WTC11 (cell line): Measurements from ENCODE around the gene CSNK1G3. TPM values are rescaled to one million over a fixed set of nuclear protein-coding genes. Genes with fewer than 3 reads are reported as not detected.
A peak's percentile ranks its signal among the peaks of the same experiment; 100 is the strongest.

ENCODE experiments used
- ATAC-seq: fragments of 200-7000 bp; cut with Tn5 transposase; 2 replicates; pipeline ENCODE4 v1.10.0; 2021; ENCODE audit warnings: mild to moderate bottlenecking, moderate library complexity
- CTCF ChIA-PET: fragments of 300-600 bp; sonication (Branson Sonifier 250); formaldehyde crosslinking; loops from one replicate; lab custom pipeline; 2021; ENCODE audit warnings: antibody characterized with exemption; lab: Charles Lee
- POLR2A ChIA-PET: fragments of 350-600 bp; sonication (Branson Sonifier 250); formaldehyde crosslinking; loops from one replicate; lab custom pipeline; 2021; ENCODE audit warnings: antibody characterized with exemption; lab: Charles Lee
- DNase-seq: peaks from one replicate; pipeline ENCODE4 v3.0.0; 2021; ENCODE audit warnings: low spot score
- H3K27ac Mint-ChIP-seq: 2 replicates; pipeline ENCODE4 v1.8.0; 2021; ENCODE audit warnings: mixed read lengths
- H3K27me3 Mint-ChIP-seq: 2 replicates; pipeline ENCODE4 v1.8.0; 2021; ENCODE audit warnings: low read depth, mild to moderate bottlenecking, moderate library complexity, mixed read lengths
- H3K36me3 Mint-ChIP-seq: 2 replicates; pipeline ENCODE4 v1.8.0; 2021; ENCODE audit warnings: mixed read lengths
- H3K4me1 Mint-ChIP-seq: 2 replicates; pipeline ENCODE4 v1.8.0; 2022; ENCODE audit warnings: mixed read lengths
- H3K4me3 Mint-ChIP-seq: 2 replicates; pipeline ENCODE4 v1.8.0; 2021; ENCODE audit warnings: mild to moderate bottlenecking, moderate library complexity, mixed read lengths
- H3K9me3 Mint-ChIP-seq: 2 replicates; pipeline ENCODE4 v1.8.0; 2021; ENCODE audit warnings: mixed read lengths
- ATF1 ChIP-seq: sonication (generic); formaldehyde crosslinking; IDR thresholded peaks from 2 replicates; pipeline ENCODE4 v1.8.1; 2023; ENCODE audit warnings: mild to moderate bottlenecking, moderate library complexity, missing genetic modification reagents
- ETV6 ChIP-seq: sonication (generic); formaldehyde crosslinking; IDR thresholded peaks from 2 replicates; pipeline ENCODE4 v1.8.1; 2022; ENCODE audit warnings: mild to moderate bottlenecking, missing genetic modification reagents
- FOXJ3 ChIP-seq: sonication (generic); formaldehyde crosslinking; IDR thresholded peaks from 2 replicates; pipeline ENCODE4 v1.9.0; 2021; ENCODE audit warnings: missing genetic modification reagents, mild to moderate bottlenecking, borderline replicate concordance
- GTF2I ChIP-seq: fragments of 250-450 bp; sonication (Bioruptor Pico); conservative IDR thresholded peaks from 2 replicates; pipeline ENCODE4 v1.4.0; 2021; ENCODE audit warnings: mild to moderate bottlenecking
- HMGA2 ChIP-seq: fragments of 250-450 bp; sonication (Bioruptor Pico); IDR thresholded peaks from 2 replicates; pipeline ENCODE4 v1.4.0; 2021; ENCODE audit warnings: mild to moderate bottlenecking, moderate library complexity
- JAZF1 ChIP-seq: fragments of 250-450 bp; sonication (Bioruptor Pico); IDR thresholded peaks from 2 replicates; pipeline ENCODE4 v1.9.0; 2021; ENCODE audit warnings: moderate library complexity, mild to moderate bottlenecking, inconsistent platforms
- NR1H2 ChIP-seq: sonication (generic); formaldehyde crosslinking; IDR thresholded peaks from 2 replicates; pipeline ENCODE4 v1.9.0; 2021; ENCODE audit warnings: mild to moderate bottlenecking, moderate library complexity, missing genetic modification reagents
- NR2C2 ChIP-seq: sonication (generic); formaldehyde crosslinking; IDR thresholded peaks from 2 replicates; pipeline ENCODE4 v1.8.0; 2022; ENCODE audit warnings: mild to moderate bottlenecking, missing genetic modification reagents
- PRRX2 ChIP-seq: fragments of 250-450 bp; sonication (Bioruptor Pico); IDR thresholded peaks from 2 replicates; pipeline ENCODE4 v1.8.0; 2021; ENCODE audit warnings: mild to moderate bottlenecking
- RORB ChIP-seq: fragments of 250-450 bp; sonication (Bioruptor Pico); IDR thresholded peaks from 2 replicates; pipeline ENCODE4 v1.9.0; 2021; ENCODE audit warnings: mild to moderate bottlenecking
- SOX15 ChIP-seq: fragments of 250-450 bp; sonication (Bioruptor Pico); IDR thresholded peaks from 2 replicates; pipeline ENCODE4 v1.9.0; 2021; ENCODE audit warnings: mild to moderate bottlenecking
- ZNF121 ChIP-seq: sonication (generic); formaldehyde crosslinking; IDR thresholded peaks from 2 replicates; pipeline ENCODE4 v1.8.0; 2023; ENCODE audit warnings: missing genetic modification reagents
- ZNF138 ChIP-seq: sonication (generic); formaldehyde crosslinking; conservative IDR thresholded peaks from 2 replicates; pipeline ENCODE4 v1.8.1; 2022; ENCODE audit warnings: mild to moderate bottlenecking, moderate library complexity, missing genetic modification reagents
- ZNF219 ChIP-seq: sonication (generic); formaldehyde crosslinking; IDR thresholded peaks from 2 replicates; pipeline ENCODE4 v1.8.0; 2023; ENCODE audit warnings: missing genetic modification reagents, mild to moderate bottlenecking, borderline replicate concordance
- ZNF317 ChIP-seq: sonication (generic); formaldehyde crosslinking; IDR thresholded peaks from 2 replicates; pipeline ENCODE4 v1.8.1; 2023; ENCODE audit warnings: low read depth, mild to moderate bottlenecking, moderate library complexity, missing genetic modification reagents, borderline replicate concordance
- ZNF396 ChIP-seq: fragments of 250-450 bp; sonication (Bioruptor Pico); IDR thresholded peaks from 2 replicates; pipeline ENCODE4 v1.8.0; 2021; ENCODE audit warnings: mild to moderate bottlenecking, moderate library complexity, borderline replicate concordance
- total RNA-seq: library from RNA; stranded (reverse); gene quantifications from 3 replicates; pipeline ENCODE4 v1.2.3, GENCODE V29; 2021
- TF ChIP-seq, protein P1 (sequence below): sonication (generic); formaldehyde crosslinking; IDR thresholded peaks from 2 replicates; pipeline ENCODE4 v1.8.0; 2022; ENCODE audit warnings: mild to moderate bottlenecking, missing genetic modification reagents
- TF ChIP-seq, protein P2 (sequence below): fragments of 250-450 bp; sonication (Bioruptor Pico); IDR thresholded peaks from 2 replicates; pipeline ENCODE4 v1.9.0; 2021; ENCODE audit warnings: mild to moderate bottlenecking
- TF ChIP-seq, protein P3 (sequence below): sonication (generic); formaldehyde crosslinking; IDR thresholded peaks from 2 replicates; pipeline ENCODE4 v1.8.1; 2022; ENCODE audit warnings: mild to moderate bottlenecking, moderate library complexity, missing genetic modification reagents
- TF ChIP-seq, protein P4 (sequence below): sonication (generic); formaldehyde crosslinking; IDR thresholded peaks from 2 replicates; pipeline ENCODE4 v1.8.1; 2023; ENCODE audit warnings: mild to moderate bottlenecking, missing genetic modification reagents
- TF ChIP-seq, protein P5 (sequence below): sonication (generic); formaldehyde crosslinking; IDR thresholded peaks from 2 replicates; pipeline ENCODE4 v1.8.0; 2022; ENCODE audit warnings: mild to moderate bottlenecking, missing genetic modification reagents

The CSNK1G3 gene
- total RNA-seq, 1 experiment from 2014 or later: 51.2 TPM

DNA sequence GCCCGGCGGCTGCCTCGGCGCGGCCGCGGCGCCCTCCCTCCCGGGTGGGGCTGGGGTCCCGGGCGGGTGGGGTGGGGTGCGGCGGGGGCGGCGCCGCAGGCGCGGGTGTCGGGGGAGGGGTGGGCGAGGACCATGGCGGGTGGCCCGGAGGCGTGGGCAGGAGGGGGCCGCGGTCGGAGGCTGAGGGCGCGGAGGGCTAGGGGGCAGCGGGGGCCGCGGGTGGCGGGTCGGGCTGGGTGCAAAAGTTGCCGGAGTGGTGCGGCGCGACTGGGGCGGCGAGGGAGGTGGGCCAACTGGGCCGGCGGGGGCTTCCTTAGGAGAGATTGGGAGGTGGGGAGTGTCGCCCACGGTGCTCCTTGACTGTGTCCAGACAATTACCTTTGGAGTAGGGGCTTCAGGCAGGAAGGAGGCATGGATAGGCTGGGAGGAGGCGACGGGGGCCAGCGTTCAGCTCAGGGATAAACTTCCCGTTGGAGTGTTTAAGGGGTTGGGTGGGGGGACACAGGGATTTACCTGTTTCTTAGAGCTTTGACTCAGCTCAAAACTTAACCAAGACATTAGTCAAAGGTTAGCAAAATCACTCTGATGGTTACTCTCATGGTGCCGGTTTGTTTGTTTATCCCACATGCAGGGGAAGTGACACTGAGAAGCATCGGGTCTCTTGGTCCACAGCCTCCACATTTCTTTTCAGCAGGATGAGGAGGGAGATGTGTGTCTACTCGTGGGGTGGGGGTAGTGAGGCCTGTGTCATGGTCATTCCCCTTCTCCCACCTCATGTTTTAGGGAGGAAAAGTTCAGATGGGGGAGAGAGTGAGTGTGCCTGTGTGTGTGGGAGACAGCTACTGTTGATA is 859 bp downstream of the CSNK1G3 start:
- H3K4me1 Mint-ChIP-seq: peaks cover 41% of the 10 kb centered on the region
- no peak for TF ChIP-seq RORB (CRISPR knock-in tag)
- no peak for TF ChIP-seq SOX15 (CRISPR knock-in tag)
- TF ChIP-seq, protein P1, sequence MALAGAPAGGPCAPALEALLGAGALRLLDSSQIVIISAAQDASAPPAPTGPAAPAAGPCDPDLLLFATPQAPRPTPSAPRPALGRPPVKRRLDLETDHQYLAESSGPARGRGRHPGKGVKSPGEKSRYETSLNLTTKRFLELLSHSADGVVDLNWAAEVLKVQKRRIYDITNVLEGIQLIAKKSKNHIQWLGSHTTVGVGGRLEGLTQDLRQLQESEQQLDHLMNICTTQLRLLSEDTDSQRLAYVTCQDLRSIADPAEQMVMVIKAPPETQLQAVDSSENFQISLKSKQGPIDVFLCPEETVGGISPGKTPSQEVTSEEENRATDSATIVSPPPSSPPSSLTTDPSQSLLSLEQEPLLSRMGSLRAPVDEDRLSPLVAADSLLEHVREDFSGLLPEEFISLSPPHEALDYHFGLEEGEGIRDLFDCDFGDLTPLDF: no peak
- TF ChIP-seq ZNF219 (CRISPR knock-in tag): no peak
- TF ChIP-seq, protein P2, sequence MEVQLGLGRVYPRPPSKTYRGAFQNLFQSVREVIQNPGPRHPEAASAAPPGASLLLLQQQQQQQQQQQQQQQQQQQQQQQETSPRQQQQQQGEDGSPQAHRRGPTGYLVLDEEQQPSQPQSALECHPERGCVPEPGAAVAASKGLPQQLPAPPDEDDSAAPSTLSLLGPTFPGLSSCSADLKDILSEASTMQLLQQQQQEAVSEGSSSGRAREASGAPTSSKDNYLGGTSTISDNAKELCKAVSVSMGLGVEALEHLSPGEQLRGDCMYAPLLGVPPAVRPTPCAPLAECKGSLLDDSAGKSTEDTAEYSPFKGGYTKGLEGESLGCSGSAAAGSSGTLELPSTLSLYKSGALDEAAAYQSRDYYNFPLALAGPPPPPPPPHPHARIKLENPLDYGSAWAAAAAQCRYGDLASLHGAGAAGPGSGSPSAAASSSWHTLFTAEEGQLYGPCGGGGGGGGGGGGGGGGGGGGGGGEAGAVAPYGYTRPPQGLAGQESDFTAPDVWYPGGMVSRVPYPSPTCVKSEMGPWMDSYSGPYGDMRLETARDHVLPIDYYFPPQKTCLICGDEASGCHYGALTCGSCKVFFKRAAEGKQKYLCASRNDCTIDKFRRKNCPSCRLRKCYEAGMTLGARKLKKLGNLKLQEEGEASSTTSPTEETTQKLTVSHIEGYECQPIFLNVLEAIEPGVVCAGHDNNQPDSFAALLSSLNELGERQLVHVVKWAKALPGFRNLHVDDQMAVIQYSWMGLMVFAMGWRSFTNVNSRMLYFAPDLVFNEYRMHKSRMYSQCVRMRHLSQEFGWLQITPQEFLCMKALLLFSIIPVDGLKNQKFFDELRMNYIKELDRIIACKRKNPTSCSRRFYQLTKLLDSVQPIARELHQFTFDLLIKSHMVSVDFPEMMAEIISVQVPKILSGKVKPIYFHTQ (CRISPR knock-in tag): no peak
- TF ChIP-seq, protein P3, sequence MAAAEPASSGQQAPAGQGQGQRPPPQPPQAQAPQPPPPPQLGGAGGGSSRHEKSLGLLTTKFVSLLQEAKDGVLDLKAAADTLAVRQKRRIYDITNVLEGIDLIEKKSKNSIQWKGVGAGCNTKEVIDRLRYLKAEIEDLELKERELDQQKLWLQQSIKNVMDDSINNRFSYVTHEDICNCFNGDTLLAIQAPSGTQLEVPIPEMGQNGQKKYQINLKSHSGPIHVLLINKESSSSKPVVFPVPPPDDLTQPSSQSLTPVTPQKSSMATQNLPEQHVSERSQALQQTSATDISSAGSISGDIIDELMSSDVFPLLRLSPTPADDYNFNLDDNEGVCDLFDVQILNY: no peak
- TF ChIP-seq ZNF121: no peak
- no peak for TF ChIP-seq HMGA2 (CRISPR knock-in tag)
- TF ChIP-seq NR1H2 (CRISPR knock-in tag): no peak
- no peak for TF ChIP-seq PRRX2
- TF ChIP-seq ZNF317 (CRISPR knock-in tag): no peak
- TF ChIP-seq GTF2I (CRISPR knock-in tag): no peak
- TF ChIP-seq ZNF396 (CRISPR knock-in tag): no peak
- no peak for TF ChIP-seq ZNF138 (CRISPR knock-in tag)
- TF ChIP-seq, protein P4, sequence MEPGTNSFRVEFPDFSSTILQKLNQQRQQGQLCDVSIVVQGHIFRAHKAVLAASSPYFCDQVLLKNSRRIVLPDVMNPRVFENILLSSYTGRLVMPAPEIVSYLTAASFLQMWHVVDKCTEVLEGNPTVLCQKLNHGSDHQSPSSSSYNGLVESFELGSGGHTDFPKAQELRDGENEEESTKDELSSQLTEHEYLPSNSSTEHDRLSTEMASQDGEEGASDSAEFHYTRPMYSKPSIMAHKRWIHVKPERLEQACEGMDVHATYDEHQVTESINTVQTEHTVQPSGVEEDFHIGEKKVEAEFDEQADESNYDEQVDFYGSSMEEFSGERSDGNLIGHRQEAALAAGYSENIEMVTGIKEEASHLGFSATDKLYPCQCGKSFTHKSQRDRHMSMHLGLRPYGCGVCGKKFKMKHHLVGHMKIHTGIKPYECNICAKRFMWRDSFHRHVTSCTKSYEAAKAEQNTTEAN (CRISPR knock-in tag): no peak
- no peak for TF ChIP-seq NR2C2 (CRISPR knock-in tag)
- no peak for TF ChIP-seq JAZF1 (CRISPR knock-in tag)
- TF ChIP-seq FOXJ3 (CRISPR knock-in tag): no peak
- POLR2A ChIA-PET: interaction anchor here (0.6 to 1.5 kb wide), 7 partner anchors 9 to 90 kb away, joined by 3 to 9 read pairs (median 3); partner anchors contain the start of gene CEP120
- DNase-seq: peak; percentile 35
- ATAC-seq: peak; percentile 8
- peak overlapping the region; percentile 64 for H3K27ac Mint-ChIP-seq
- peak overlapping the region; percentile 91 for H3K4me3 Mint-ChIP-seq
- no peaks in the 10 kb centered on the region for H3K36me3 Mint-ChIP-seq
- CTCF ChIA-PET: interaction anchor here (2.0 kb wide), 1 partner anchor 90 kb away, joined by 7 read pairs; the partner anchor contains the start of gene CEP120
- no peaks in the 10 kb centered on the region for H3K9me3 Mint-ChIP-seq
- H3K27me3 Mint-ChIP-seq: no peaks in the 10 kb centered on the region

DNA sequence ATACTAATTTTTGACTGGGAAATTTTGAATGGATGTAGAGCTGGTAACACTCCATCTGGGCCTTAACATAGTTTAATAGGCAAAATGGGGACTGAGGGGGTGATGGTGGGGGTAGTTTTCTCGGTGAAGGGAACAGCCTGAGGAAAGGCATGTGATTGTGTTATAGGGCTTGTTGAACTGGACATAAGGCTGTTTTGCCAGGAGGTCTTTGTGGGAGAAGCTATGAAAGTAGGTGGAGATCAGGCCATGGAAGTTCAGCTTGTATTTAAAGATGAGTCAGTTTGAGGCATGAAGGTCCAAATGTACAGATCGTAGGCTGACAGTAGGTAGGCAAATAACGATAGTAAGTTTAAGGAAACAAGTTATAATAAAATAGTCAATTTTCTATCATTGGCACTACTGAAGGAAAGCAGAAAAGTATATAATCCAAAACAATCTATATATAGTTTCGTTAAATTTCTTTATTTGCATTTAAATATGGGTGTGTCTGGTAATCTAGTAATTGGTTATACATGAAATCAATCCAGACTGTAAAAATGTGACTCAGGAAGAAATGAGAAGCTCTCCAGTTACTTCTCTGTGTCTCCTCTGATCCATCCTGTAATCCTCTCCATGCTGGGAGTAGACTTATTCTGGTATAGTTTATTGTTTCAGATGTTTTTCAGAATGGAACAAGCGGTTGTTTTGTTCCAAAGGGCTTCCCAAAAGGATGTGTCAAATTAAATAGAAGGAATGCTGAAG is 2.8 kb downstream of the CSNK1G3 start:
- no peak for DNase-seq
- no peak for TF ChIP-seq ZNF121
- TF ChIP-seq, protein P5, sequence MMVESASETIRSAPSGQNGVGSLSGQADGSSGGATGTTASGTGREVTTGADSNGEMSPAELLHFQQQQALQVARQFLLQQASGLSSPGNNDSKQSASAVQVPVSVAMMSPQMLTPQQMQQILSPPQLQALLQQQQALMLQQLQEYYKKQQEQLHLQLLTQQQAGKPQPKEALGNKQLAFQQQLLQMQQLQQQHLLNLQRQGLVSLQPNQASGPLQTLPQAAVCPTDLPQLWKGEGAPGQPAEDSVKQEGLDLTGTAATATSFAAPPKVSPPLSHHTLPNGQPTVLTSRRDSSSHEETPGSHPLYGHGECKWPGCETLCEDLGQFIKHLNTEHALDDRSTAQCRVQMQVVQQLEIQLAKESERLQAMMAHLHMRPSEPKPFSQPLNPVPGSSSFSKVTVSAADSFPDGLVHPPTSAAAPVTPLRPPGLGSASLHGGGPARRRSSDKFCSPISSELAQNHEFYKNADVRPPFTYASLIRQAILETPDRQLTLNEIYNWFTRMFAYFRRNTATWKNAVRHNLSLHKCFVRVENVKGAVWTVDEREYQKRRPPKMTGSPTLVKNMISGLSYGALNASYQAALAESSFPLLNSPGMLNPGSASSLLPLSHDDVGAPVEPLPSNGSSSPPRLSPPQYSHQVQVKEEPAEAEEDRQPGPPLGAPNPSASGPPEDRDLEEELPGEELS: no peak
- no peak for TF ChIP-seq ATF1 (CRISPR knock-in tag)
- TF ChIP-seq RORB (CRISPR knock-in tag): no peak
- no peak for TF ChIP-seq ETV6 (CRISPR knock-in tag)
- TF ChIP-seq, all 79 proteins: peak for 0
- Mint-ChIP-seq H3K27me3 (no peaks in the 10 kb centered on the region), H3K4me1 (peaks cover 53% of the 10 kb centered on the region), H3K9me3 (no peaks in the 10 kb centered on the region), H3K36me3 (no peaks in the 10 kb centered on the region), H3K27ac (peak overlapping the region; percentile 0; the same call in 1 of the 2 replicates), H3K4me3 (peak overlapping the region; percentile 24)
- ATAC-seq: no peak
- ChIA-PET CTCF (no interaction called here), POLR2A (interaction anchor here (0.6 kb wide), 1 partner anchor 253 kb away, joined by 4 read pairs; no protein-coding TSS in a partner anchor)
